Activated naive CD8-positive, alpha-beta T cell treated with anti-CD3 and anti-CD28 coated beads, Interleukin-2, amount 10 ng/mL, durations not matched to agents 7 days and 5 days (primary cell): ENCODE measurements around the gene ERCC3. TPM values are rescaled to one million over a fixed set of nuclear protein-coding genes. Genes with fewer than 3 reads are reported as not detected.
"Not testable (repeated sequence)": the region's sequence is repeated elsewhere in the genome, so short reads cannot be mapped to it uniquely, and the experiment has no call there.

Experiments
- ATAC-seq: fragments of 150-1000 bp; cut with Tn5 transposase; one replicate; pipeline ENCODE4 v1.10.0; 2021; ENCODE audit warnings: low read depth, moderate library complexity
- POLR2A ChIA-PET: fragments of 350-600 bp; sonication (Branson Sonifier 250); formaldehyde crosslinking; loops from one replicate; lab custom pipeline; 2021; ENCODE audit warnings: antibody characterized with exemption; lab: Charles Lee
- DNase-seq: peaks from one replicate; pipeline ENCODE4 v3.0.0; 2021
- H3K27ac Mint-ChIP-seq: one replicate; pipeline ENCODE4 v1.8.0; 2022; ENCODE audit warnings: mild to moderate bottlenecking, mixed read lengths
- H3K27me3 Mint-ChIP-seq: one replicate; pipeline ENCODE4 v1.8.0; 2022; ENCODE audit warnings: mild to moderate bottlenecking, moderate library complexity, mixed read lengths
- H3K36me3 Mint-ChIP-seq: one replicate; pipeline ENCODE4 v1.8.0; 2021; ENCODE audit warnings: mild to moderate bottlenecking, mixed read lengths
- H3K4me1 Mint-ChIP-seq: one replicate; pipeline ENCODE4 v1.8.0; 2021; ENCODE audit warnings: mixed read lengths
- H3K4me3 Mint-ChIP-seq: one replicate; pipeline ENCODE4 v1.8.0; 2022; ENCODE audit warnings: mild to moderate bottlenecking, moderate library complexity, mixed read lengths
- H3K9me3 Mint-ChIP-seq: one replicate; pipeline ENCODE4 v1.8.0; 2021; ENCODE audit warnings: mixed read lengths
- total RNA-seq, 2 experiments: library from RNA; stranded (reverse); gene quantifications; one replicate each; pipeline ENCODE4 v1.2.3, GENCODE V29; 2021

The ERCC3 gene
- total RNA-seq, 2 experiments from 2014 or later, result 60.6 to 64.8 TPM

DNA sequence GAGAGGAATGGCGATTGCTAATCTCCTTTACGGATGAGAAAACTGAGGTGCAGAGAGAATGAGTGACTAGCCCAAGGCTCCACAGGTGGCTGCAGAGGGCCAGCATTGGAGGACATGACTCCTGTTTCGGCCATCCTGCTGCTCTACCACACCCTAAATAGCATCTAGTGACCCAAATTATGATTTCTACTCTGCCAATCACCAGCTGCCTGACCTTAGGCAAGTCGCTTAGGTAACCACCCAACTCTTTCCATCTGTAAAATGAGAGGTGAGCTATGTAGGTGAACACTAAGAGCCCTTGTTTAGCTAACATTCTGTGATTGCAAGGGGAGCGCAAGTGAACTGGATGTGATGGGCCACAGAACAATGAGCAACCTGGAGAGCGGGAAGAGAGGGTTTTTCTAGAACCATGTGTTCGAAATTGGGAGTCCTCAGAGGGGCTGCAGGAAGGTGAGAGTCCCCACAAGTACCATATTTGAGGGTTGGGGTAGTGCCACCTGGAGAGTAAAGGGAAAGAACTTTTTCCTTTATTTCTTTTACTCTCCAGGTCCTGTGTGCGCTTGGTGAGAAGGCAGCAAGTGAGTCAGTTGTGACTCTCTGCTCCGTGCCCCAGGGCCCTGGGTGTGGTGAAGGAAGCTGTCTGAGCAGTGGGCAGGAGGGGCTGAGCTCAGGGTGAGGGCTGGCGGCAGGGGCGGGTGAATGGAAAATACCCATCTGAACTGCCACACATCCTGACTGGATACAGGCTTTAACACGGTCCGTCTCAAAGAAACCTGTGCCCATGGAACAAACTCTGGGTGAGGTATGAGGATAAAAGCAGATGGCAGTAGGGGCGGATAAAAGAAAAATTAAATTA lies 76.2 kb downstream of the ERCC3 start:
- H3K27ac Mint-ChIP-seq, result no peak overlapping the region
- H3K4me3 Mint-ChIP-seq, result peak overlapping the region; percentile 32

DNA sequence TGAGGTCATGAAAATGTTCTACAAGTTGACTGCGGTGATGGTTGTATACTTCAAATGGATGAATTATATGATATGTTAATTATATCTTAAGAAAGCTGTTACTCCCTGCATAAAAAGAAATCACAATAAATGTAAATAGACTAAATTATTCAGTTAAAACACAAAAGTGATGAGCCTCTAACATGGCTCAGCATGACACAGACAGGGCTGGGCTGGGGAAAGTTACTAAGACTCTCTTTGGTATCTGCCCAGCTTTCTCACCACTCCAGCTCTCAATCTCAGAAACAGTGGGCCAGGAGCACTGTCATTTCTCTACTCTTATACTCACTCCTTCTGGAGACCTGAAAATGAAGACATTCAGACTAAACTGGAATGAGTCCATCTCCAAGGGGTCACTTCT lies 77.4 kb downstream of the ERCC3 start:
- H3K27me3 Mint-ChIP-seq, result peaks cover 89% of the 10 kb centered on the region
- H3K4me1 Mint-ChIP-seq, result peaks cover 12% of the 10 kb centered on the region
- POLR2A ChIA-PET, result no interaction called here
- DNase-seq (no peak), ATAC-seq (no peak)
- H3K9me3 Mint-ChIP-seq, result no peaks in the 10 kb centered on the region
- H3K4me3 Mint-ChIP-seq, result no peak overlapping the region
- peaks cover 8% of the 10 kb centered on the region for H3K36me3 Mint-ChIP-seq
- no peak overlapping the region for H3K27ac Mint-ChIP-seq

More for the DNA sequence above, 76.2 kb downstream of the ERCC3 start:
- H3K27me3 Mint-ChIP-seq, result peaks cover 84% of the 10 kb centered on the region
- H3K36me3 Mint-ChIP-seq, result peaks cover 8% of the 10 kb centered on the region
- peaks cover 12% of the 10 kb centered on the region for H3K4me1 Mint-ChIP-seq
- POLR2A ChIA-PET, result no interaction called here
- no peak for ATAC-seq
- no peak for DNase-seq
- no peaks in the 10 kb centered on the region for H3K9me3 Mint-ChIP-seq

DNA sequence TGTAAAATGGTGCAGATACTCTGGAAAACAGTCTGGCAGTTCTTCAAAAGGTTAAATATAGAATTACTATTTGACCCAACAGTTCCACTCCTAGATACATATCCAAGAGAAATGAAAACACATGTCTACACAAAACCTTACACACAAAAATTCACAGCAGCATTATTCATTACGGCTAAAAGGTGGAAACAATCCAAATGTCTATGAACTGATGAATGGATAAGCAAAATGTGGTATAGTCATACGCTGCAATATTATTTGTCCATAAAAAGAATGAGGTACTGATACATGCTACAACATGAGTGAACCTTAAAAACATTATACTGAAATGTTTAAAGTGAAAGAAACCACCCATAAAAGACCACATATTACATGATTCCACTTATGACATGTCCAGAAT lies 77.8 kb downstream of the ERCC3 start:
- Mint-ChIP-seq H3K27me3 (peaks cover 86% of the 10 kb centered on the region), H3K4me1 (peaks cover 12% of the 10 kb centered on the region), H3K9me3 (no peaks in the 10 kb centered on the region), H3K4me3 (no peak overlapping the region), H3K36me3 (peaks cover 8% of the 10 kb centered on the region), H3K27ac (no peak overlapping the region)
- POLR2A ChIA-PET, result no interaction called here
- no peak for DNase-seq
- no peak for ATAC-seq

- H3K36me3 Mint-ChIP-seq, DNase-seq, H3K4me1 Mint-ChIP-seq, H3K27ac Mint-ChIP-seq, ATAC-seq, POLR2A ChIA-PET, H3K9me3 Mint-ChIP-seq, H3K4me3 Mint-ChIP-seq: not testable (repeated sequence)
- H3K27me3 Mint-ChIP-seq, result peaks cover 78% of the 10 kb centered on the region
Measured at GRCh38 chr2:127214201-127214600, 79.7 kb downstream of the ERCC3 start.

- Mint-ChIP-seq H3K27me3 (peaks cover 42% of the 10 kb centered on the region), H3K9me3 (no peaks in the 10 kb centered on the region), H3K36me3 (no peaks in the 10 kb centered on the region), H3K4me1 (no peaks in the 10 kb centered on the region), H3K27ac (no peak overlapping the region), H3K4me3 (no peak overlapping the region)
- DNase-seq (no peak), ATAC-seq (no peak)
- POLR2A ChIA-PET, result no interaction called here
Measured at GRCh38 chr2:127208313-127208712, 85.6 kb downstream of the ERCC3 start.

Other genes with a start within 250 kb of the ERCC3 start
- gene BIN1, start 187.0 kb downstream of the ERCC3 start, total RNA-seq, result 100 to 1,000 TPM; 160 to 161 TPM
- not detected for gene CYP27C1, start 73.8 kb downstream of the ERCC3 start, total RNA-seq
- gene MAP3K2, start 93.8 kb upstream of the ERCC3 start, total RNA-seq, result 10 to 100 TPM; 65.2 to 69.0 TPM
- gene PROC, start 124.3 kb upstream of the ERCC3 start, total RNA-seq, result not detected
- 10 to 100 TPM; 53.1 to 59.6 TPM for gene IWS1, start 232.3 kb upstream of the ERCC3 start, total RNA-seq
- 1 to 10 TPM; 4.7 to 5.2 TPM for gene MYO7B, start 241.5 kb upstream of the ERCC3 start, total RNA-seq